OCI-LY3 (cell line): Measurements from ENCODE around the gene BRME1.

ENCODE experiments used
- CTCF ChIP-seq: fragments of 200-600, 300-600 bp; sonication (generic); IDR thresholded peaks from 2 replicates; pipeline ENCODE4 v1.5.1; 2014; ENCODE audit warnings: antibody characterized with exemption, low read length, low read depth
- EZH2phosphoT487 ChIP-seq: fragments of 200-600 bp; shearing (Covaris generic); IDR thresholded peaks from 2 replicates; pipeline ENCODE4 v1.6.1; 2018; ENCODE audit warnings: antibody characterized with exemption, mixed run types, low read depth

- TF ChIP-seq CTCF: no peak
- TF ChIP-seq EZH2phosphoT487: no peak
Observed at GRCh38 chr19:13877303-13877702, 28.6 kb downstream of the BRME1 start.
